K562 (cell line): ENCODE measurements around the gene MDC1. TPM values are rescaled to one million over a fixed set of nuclear protein-coding genes. Genes with fewer than 3 reads are reported as not detected.

ENCODE experiments used
- CHD2 ChIP-seq: IDR thresholded peaks from 2 replicates; pipeline ENCODE4 v1.6.1; 2011; ENCODE audit warnings: low read depth, low read length
- CHD4 ChIP-seq: fragments of 200-600 bp; sonication (generic); IDR thresholded peaks from 3 replicates; pipeline ENCODE4 v1.6.1; 2012; ENCODE audit warnings: low read depth, mild to moderate bottlenecking, mixed read lengths, low read length, inconsistent platforms; ENCODE audit not compliant: insufficient read depth, insufficient replicate concordance, poor library complexity, severe bottlenecking
- DEAF1 ChIP-seq: fragments of 450-650 bp; formaldehyde crosslinking; IDR thresholded peaks from 2 replicates; pipeline ENCODE4 v1.4.0; 2020; ENCODE audit warnings: mild to moderate bottlenecking, moderate library complexity
- EP300 ChIP-seq: IDR thresholded peaks from 2 replicates; pipeline ENCODE4 v1.6.1; 2012; ENCODE audit warnings: low read length, improper control_type of control experiment
- FIP1L1 ChIP-seq: fragments of 200-400 bp; formaldehyde crosslinking; IDR thresholded peaks from 2 replicates; pipeline ENCODE4 v1.6.1; 2018; ENCODE audit warnings: mild to moderate bottlenecking, low read depth, low read length; ENCODE audit not compliant: poor library complexity, severe bottlenecking
- IFI16 ChIP-seq: fragments of 250-450 bp; sonication (Bioruptor Pico); IDR thresholded peaks from 2 replicates; pipeline ENCODE4 v2.1.2; 2022; ENCODE audit warnings: mild to moderate bottlenecking, inconsistent platforms
- L3MBTL2 ChIP-seq: fragments of 450-650 bp; IDR thresholded peaks from 2 replicates; pipeline ENCODE4 v1.6.1; 2016; ENCODE audit warnings: mild to moderate bottlenecking, moderate library complexity
- MYC ChIP-seq, 2 experiments: fragments of 250-450 bp in 1 of 2; sonication (Bioruptor Pico) in 1 of 2; IDR thresholded peaks; 2 replicates each; pipeline versions ENCODE4 v1.5.1 to v1.6.1; 2012 to 2021; ENCODE audit warnings: low read depth in 2 of 2, borderline replicate concordance in 1 of 2, improper control_type of control experiment in 1 of 2, low read length in 1 of 2, mild to moderate bottlenecking in 1 of 2, moderate library complexity in 1 of 2
- NEUROD1 ChIP-seq: fragments of 150-350 bp; IDR thresholded peaks from 2 replicates; pipeline ENCODE4 v1.6.1; 2014; ENCODE audit warnings: borderline replicate concordance, low read length, low read depth; ENCODE audit not compliant: partially characterized antibody
- NR3C1 ChIP-seq: sonication (generic); formaldehyde crosslinking; IDR thresholded peaks from 2 replicates; pipeline ENCODE4 v1.8.1; 2022; ENCODE audit warnings: missing genetic modification reagents
- PHB ChIP-seq: fragments of 250-450 bp; sonication (Bioruptor Pico); IDR thresholded peaks from 2 replicates; pipeline ENCODE4 v1.5.0; 2021
- RBFOX2 ChIP-seq: fragments of 200-400 bp; formaldehyde crosslinking; IDR thresholded peaks from 2 replicates; pipeline ENCODE4 v1.6.1; 2017; ENCODE audit warnings: low read depth, mild to moderate bottlenecking, low read length, moderate library complexity
- RBM25 ChIP-seq: fragments of 200-400 bp; formaldehyde crosslinking; IDR thresholded peaks from 2 replicates; pipeline ENCODE4 v1.6.1; 2018; ENCODE audit warnings: low read length, low read depth, moderate library complexity; ENCODE audit not compliant: severe bottlenecking
- RBM34 ChIP-seq: fragments of 200-400 bp; formaldehyde crosslinking; IDR thresholded peaks from 2 replicates; pipeline ENCODE4 v1.6.1; 2018; ENCODE audit warnings: low read length, borderline replicate concordance; ENCODE audit not compliant: insufficient read depth
- SOX6 ChIP-seq: fragments of 450-650 bp; IDR thresholded peaks from 2 replicates; pipeline ENCODE4 v1.6.1; 2014; ENCODE audit warnings: mild to moderate bottlenecking
- SREBF2 ChIP-seq: sonication (generic); formaldehyde crosslinking; IDR thresholded peaks from 2 replicates; pipeline ENCODE4 v1.4.0; 2020; ENCODE audit warnings: mild to moderate bottlenecking, missing genetic modification reagents
- SUPT5H ChIP-seq: fragments of 450-650 bp; IDR thresholded peaks from 2 replicates; pipeline ENCODE4 v1.6.1; 2016
- TGIF2 ChIP-seq: sonication (generic); formaldehyde crosslinking; IDR thresholded peaks from 2 replicates; pipeline ENCODE4 v1.8.1; 2022; ENCODE audit warnings: mild to moderate bottlenecking, missing genetic modification reagents, moderate library complexity
- ZBTB33 ChIP-seq: sonication (generic); formaldehyde crosslinking; IDR thresholded peaks from 2 replicates; pipeline ENCODE4 v1.8.1; 2023; ENCODE audit warnings: mild to moderate bottlenecking, missing genetic modification reagents
- ZFX ChIP-seq: sonication (generic); formaldehyde crosslinking; IDR thresholded peaks from 2 replicates; pipeline ENCODE4 v1.8.0; 2022; ENCODE audit warnings: mild to moderate bottlenecking, missing genetic modification reagents, moderate library complexity
- ZNF143 ChIP-seq: sonication (generic); formaldehyde crosslinking; IDR thresholded peaks from 2 replicates; pipeline ENCODE4 v1.9.0; 2022; ENCODE audit warnings: mild to moderate bottlenecking, missing genetic modification reagents
- ZNF324 ChIP-seq: fragments of 250-450 bp; sonication (Bioruptor Pico); IDR thresholded peaks from 2 replicates; pipeline ENCODE4 v1.4.0; 2020; ENCODE audit warnings: mild to moderate bottlenecking
- ZNF347 ChIP-seq: fragments of 450-650 bp; formaldehyde crosslinking; IDR thresholded peaks from 2 replicates; pipeline ENCODE4 v1.4.0; 2020; ENCODE audit warnings: low read depth, mild to moderate bottlenecking, moderate library complexity
- polyA plus RNA-seq, 8 experiments: library from polyadenylated mRNA; depleted of rRNA in 4 of 8; stranded (reverse) in 5 of 8; unstranded in 3 of 8; fragments of >200 nt; fragmentation: Nextera tagmentation in 2 of 8; fragmentation: Illumina TruSeq in 1 of 8; extraction: Ambion mirVana in 2 of 8; extraction: Trizol in 1 of 8; gene quantifications; 2 replicates each; pipeline versions ENCODE4 v1.2.1 to v1.2.3, GENCODE V29; 2011 to 2014; ENCODE audit warnings: inconsistent platforms in 1 of 8, missing spikeins in 1 of 8
- total RNA-seq, 7 experiments: library from RNA; depleted of rRNA in 6 of 7; stranded (reverse); fragments of >200 nt in 6 of 7; fragmentation: Illumina TruSeq in 2 of 7; extraction: Trizol in 2 of 7; gene quantifications; 2 replicates each; pipeline versions ENCODE4 v1.2.1 to v1.2.3, GENCODE V29; 2011 to 2021; ENCODE audit warnings: low replicate concordance in 1 of 7
- TF ChIP-seq, protein P1 (sequence below): sonication (generic); formaldehyde crosslinking; IDR thresholded peaks from 2 replicates; pipeline ENCODE4 v1.8.0; 2022; ENCODE audit warnings: missing genetic modification reagents, mild to moderate bottlenecking, moderate library complexity, borderline replicate concordance

MDC1 gene
- total and polyA plus RNA-seq, 9 of the 15 experiments (the other 6 are each of a cell fraction or from before 2014, with no cell fraction given): 8.2 to 114 (median 20.0) TPM

DNA sequence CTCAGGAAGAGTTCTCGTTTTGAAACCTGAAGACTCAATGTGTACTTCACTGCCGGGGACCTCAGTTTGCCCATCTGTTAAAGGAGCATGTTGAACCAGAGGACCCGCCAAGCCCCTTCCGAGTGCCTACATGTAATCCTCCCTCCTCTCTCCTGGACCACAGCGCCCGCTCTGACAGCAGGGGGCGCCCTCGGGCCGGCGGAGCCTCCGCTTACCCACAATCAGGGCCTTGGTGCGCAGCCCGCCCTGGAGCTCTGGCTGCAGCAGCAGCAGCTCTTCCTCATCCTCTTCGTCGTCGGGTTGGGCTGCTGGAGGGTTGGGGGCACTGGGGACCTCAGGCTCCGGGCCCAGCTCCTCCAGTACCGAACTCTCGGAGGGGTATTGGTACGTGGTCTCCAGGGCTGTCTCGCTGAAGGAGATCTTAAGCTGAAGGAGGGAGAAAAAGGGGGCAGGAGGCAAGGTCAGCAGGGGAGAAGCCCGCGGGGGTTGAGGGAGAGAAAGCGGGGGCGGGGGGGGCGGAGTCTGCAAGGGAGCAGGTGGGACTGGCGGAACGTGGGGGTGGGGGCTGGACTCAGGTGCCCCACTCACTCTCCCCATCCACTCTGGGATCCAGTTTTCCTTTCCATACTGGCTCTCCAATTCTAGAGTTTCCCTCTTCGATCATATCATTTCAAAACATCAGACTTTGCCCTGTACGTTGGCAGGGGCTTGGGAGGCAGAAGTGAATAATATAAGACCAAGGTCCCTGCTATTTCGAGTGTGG lies 37.9 kb downstream of the MDC1 start (continued):
- TF ChIP-seq SUPT5H: no peak
- peak; percentile 89 for TF ChIP-seq ZBTB33 (CRISPR knock-in tag)
- peak; percentile 59 for TF ChIP-seq NEUROD1
- TF ChIP-seq TGIF2 (CRISPR knock-in tag): no peak
- no peak for TF ChIP-seq IFI16 (CRISPR knock-in tag)
- no peak for TF ChIP-seq FIP1L1
- TF ChIP-seq, protein P1, sequence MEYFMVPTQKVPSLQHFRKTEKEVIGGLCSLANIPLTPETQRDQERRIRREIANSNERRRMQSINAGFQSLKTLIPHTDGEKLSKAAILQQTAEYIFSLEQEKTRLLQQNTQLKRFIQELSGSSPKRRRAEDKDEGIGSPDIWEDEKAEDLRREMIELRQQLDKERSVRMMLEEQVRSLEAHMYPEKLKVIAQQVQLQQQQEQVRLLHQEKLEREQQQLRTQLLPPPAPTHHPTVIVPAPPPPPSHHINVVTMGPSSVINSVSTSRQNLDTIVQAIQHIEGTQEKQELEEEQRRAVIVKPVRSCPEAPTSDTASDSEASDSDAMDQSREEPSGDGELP (CRISPR knock-in tag): peak; percentile 73
- TF ChIP-seq PHB (CRISPR knock-in tag): no peak
- TF ChIP-seq ZNF324 (CRISPR knock-in tag): no peak
- peak; percentile 30; the same call in 1 of the 2 replicates for TF ChIP-seq EP300
- peak; percentile 65 for TF ChIP-seq RBFOX2
- TF ChIP-seq CHD4: no peak
- TF ChIP-seq SREBF2 (CRISPR knock-in tag): no peak
- TF ChIP-seq ZNF347 (CRISPR knock-in tag): no peak
- 0 out of 2 replicates have a peak, but pooled peaks have one; percentile 38 for TF ChIP-seq L3MBTL2
- TF ChIP-seq RBM34: no peak
- peak; percentile 43; the same call in 1 of the 2 replicates for TF ChIP-seq MYC (IDR thresholded peaks at IDR 0.05; ENCODE audit: low read depth, low read length)
- no peak for TF ChIP-seq MYC (CRISPR knock-in tag; IDR thresholded peaks at IDR 0.05; ENCODE audit: borderline replicate concordance, low read depth)
- peak; percentile 97 for TF ChIP-seq DEAF1
- TF ChIP-seq ZFX (CRISPR knock-in tag): peak; percentile 51
- TF ChIP-seq SOX6: peak; percentile 51; the same call in 1 of the 2 replicates
- no peak for TF ChIP-seq NR3C1
- no peak for TF ChIP-seq CHD2
- TF ChIP-seq ZNF143 (CRISPR knock-in tag): peak; percentile 55; the same call in 1 of the 2 replicates
- peak; percentile 41 for TF ChIP-seq RBM25
